Keratinocyte (primary cell): ENCODE results near the gene RMC1. TPM values are rescaled to one million over a fixed set of nuclear protein-coding genes. Genes with fewer than 3 reads are reported as not detected.

Experiments
- DNase-seq: peaks from one replicate; pipeline ENCODE4 v3.0.0-alpha.2; 2011; ENCODE audit warnings: low read depth, missing footprints, low spot score
- FAIRE-seq: peaks from 2 replicates; lab custom pipeline; 2011; peaks lifted over from hg19 to GRCh38; lab: Jason Lieb, UNC
- H2AFZ ChIP-seq: 2 replicates; pipeline ENCODE4 v1.6.0; 2012; ENCODE audit warnings: low read length, control low read depth, inconsistent platforms; ENCODE audit not compliant: control insufficient read depth
- H3K27ac ChIP-seq: 2 replicates; pipeline ENCODE4 v1.5.1; 2011; ENCODE audit warnings: low read length; ENCODE audit not compliant: control insufficient read depth, insufficient read depth
- H3K27me3 ChIP-seq: 3 replicates; pipeline ENCODE4 v1.6.0; 2011; ENCODE audit warnings: low read length; ENCODE audit not compliant: control insufficient read depth, insufficient read depth; ENCODE audit errors: extremely low read depth
- H3K36me3 ChIP-seq, 2 experiments: 2 replicates in 1 of 2; 3 replicates in 1 of 2; pipeline ENCODE4 v1.5.1; 2011; ENCODE audit warnings: low read length in 2 of 2, mild to moderate bottlenecking in 1 of 2; ENCODE audit not compliant: control insufficient read depth in 2 of 2, insufficient read depth in 2 of 2; ENCODE audit errors: extremely low read depth in 1 of 2
- H3K4me1 ChIP-seq: 3 replicates; pipeline ENCODE4 v1.5.1; 2011; ENCODE audit warnings: low read length; ENCODE audit not compliant: control insufficient read depth, insufficient read depth; ENCODE audit errors: extremely low read depth
- H3K4me2 ChIP-seq: 3 replicates; pipeline ENCODE4 v1.6.0; 2011; ENCODE audit warnings: low read depth, low read length; ENCODE audit not compliant: control insufficient read depth, insufficient read depth; ENCODE audit errors: extremely low read depth
- H3K4me3 ChIP-seq, 3 experiments: fragments of 200-600 bp in 1 of 3; sonication (generic) in 1 of 3; 2 replicates in 2 of 3; 3 replicates in 1 of 3; pipeline ENCODE4 v1.5.1; 2011 to 2016; ENCODE audit warnings: low read length in 3 of 3, mild to moderate bottlenecking in 3 of 3, control low read depth in 2 of 3, inconsistent platforms in 1 of 3, low read depth in 1 of 3, mixed read lengths in 1 of 3, mixed run types in 1 of 3, moderate library complexity in 1 of 3; ENCODE audit not compliant: control insufficient read depth in 2 of 3, insufficient read depth in 2 of 3; ENCODE audit errors: extremely low read depth in 1 of 3
- H3K79me2 ChIP-seq: 2 replicates; pipeline ENCODE4 v1.6.0; 2012; ENCODE audit warnings: low read length; ENCODE audit not compliant: control insufficient read depth, insufficient read depth
- H3K9ac ChIP-seq: 3 replicates; pipeline ENCODE4 v1.6.0; 2011; ENCODE audit warnings: low read length; ENCODE audit not compliant: control insufficient read depth, insufficient read depth; ENCODE audit errors: extremely low read depth
- H3K9me1 ChIP-seq: 3 replicates; pipeline ENCODE4 v1.6.0; 2011; ENCODE audit warnings: low read length; ENCODE audit not compliant: control insufficient read depth, insufficient read depth; ENCODE audit errors: extremely low read depth
- H3K9me3 ChIP-seq: 2 replicates; pipeline ENCODE4 v1.5.1; 2012; ENCODE audit warnings: low read depth, low read length; ENCODE audit not compliant: control insufficient read depth
- H4K20me1 ChIP-seq: 3 replicates; pipeline ENCODE4 v1.6.0; 2011; ENCODE audit warnings: low read length; ENCODE audit not compliant: control insufficient read depth, insufficient read depth; ENCODE audit errors: extremely low read depth
- EZH2 ChIP-seq: IDR thresholded peaks from one replicate; pipeline ENCODE4 v1.6.1; 2012; ENCODE audit warnings: inconsistent platforms, mild to moderate bottlenecking, low read length, moderate library complexity
- dilution Hi-C: fragments of 300-500 bp; cut with MboI; formaldehyde crosslinking; loops from one replicate; pipeline ENCODE4 v1.7.0; 2020; ENCODE audit warnings: low sequenced_read_pairs; ENCODE audit not compliant: extremely low pct_ligation_motif_present
- polyA plus RNA-seq, 5 experiments: library from polyadenylated mRNA; depleted of rRNA in 3 of 5; stranded (reverse) in 3 of 5; stranded (forward) in 1 of 5; unstranded in 1 of 5; fragments of >200 nt; gene quantifications; 1 replicate in 1 of 5; 2 replicates in 3 of 5; 3 replicates in 1 of 5; pipeline versions ENCODE4 v1.2.1 to v1.2.3, GENCODE V29; 2011 to 2012; ENCODE audit warnings: missing spikeins in 2 of 5, low read depth in 1 of 5, low replicate concordance in 1 of 5
- TF ChIP-seq, protein P1 (sequence below), 3 experiments: IDR thresholded peaks in 1 of 3; conservative IDR thresholded peaks in 1 of 3; optimal IDR thresholded peaks in 1 of 3; 2 replicates in 2 of 3; 3 replicates in 1 of 3; pipeline versions ENCODE3 to v1.5.1; 2011; ENCODE audit warnings: low read length in 3 of 3, mild to moderate bottlenecking in 3 of 3, moderate library complexity in 2 of 3, control low read depth in 1 of 3, inconsistent platforms in 1 of 3; ENCODE audit not compliant: insufficient read depth in 2 of 3; ENCODE audit errors: extremely low read depth in 1 of 3

RMC1 gene
- polyA plus RNA-seq, 1 donor (not counting 4 experiments of a cell fraction or from before 2014, with no cell fraction given) = 26.4 TPM

DNA sequence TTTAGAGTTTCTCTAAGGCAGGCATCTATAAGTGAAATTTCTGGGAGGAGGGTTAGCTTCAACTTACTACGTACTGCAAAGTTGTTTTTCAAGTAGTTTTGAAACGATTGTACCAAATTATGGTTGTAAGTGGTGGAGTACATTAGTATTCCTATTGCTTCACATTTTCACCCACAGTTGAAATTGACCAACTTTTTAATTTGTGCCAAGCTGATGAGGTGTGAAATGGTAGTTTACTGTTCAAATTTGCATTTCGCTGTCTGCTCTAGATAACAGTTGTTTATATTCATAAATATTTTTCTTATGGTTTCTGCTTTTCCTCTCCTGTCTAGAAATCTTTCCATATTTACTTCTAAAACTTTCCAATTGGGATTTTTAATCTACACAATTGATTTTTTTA lies 64.4 kb downstream of the RMC1 start:
- no peak overlapping the region for H3K9ac ChIP-seq
- TF ChIP-seq EZH2 = no peak
- TF ChIP-seq, protein P1, sequence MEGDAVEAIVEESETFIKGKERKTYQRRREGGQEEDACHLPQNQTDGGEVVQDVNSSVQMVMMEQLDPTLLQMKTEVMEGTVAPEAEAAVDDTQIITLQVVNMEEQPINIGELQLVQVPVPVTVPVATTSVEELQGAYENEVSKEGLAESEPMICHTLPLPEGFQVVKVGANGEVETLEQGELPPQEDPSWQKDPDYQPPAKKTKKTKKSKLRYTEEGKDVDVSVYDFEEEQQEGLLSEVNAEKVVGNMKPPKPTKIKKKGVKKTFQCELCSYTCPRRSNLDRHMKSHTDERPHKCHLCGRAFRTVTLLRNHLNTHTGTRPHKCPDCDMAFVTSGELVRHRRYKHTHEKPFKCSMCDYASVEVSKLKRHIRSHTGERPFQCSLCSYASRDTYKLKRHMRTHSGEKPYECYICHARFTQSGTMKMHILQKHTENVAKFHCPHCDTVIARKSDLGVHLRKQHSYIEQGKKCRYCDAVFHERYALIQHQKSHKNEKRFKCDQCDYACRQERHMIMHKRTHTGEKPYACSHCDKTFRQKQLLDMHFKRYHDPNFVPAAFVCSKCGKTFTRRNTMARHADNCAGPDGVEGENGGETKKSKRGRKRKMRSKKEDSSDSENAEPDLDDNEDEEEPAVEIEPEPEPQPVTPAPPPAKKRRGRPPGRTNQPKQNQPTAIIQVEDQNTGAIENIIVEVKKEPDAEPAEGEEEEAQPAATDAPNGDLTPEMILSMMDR (optimal IDR thresholded peaks at IDR 0.05 in 1 of 3, IDR thresholded peaks at IDR 0.05 in 1 of 3, conservative IDR thresholded peaks at IDR 0.05 in 1 of 3; ENCODE audit: extremely low read depth in 1 of 3, insufficient read depth in 2 of 3, low read length in 3 of 3) = no peak
- H3K79me2 ChIP-seq = peaks cover 9% of the 10 kb centered on the region
- peaks cover 3% of the 10 kb centered on the region for H4K20me1 ChIP-seq
- no peak overlapping the region for H3K4me2 ChIP-seq
- H3K27ac ChIP-seq = no peak overlapping the region
- H3K27me3 ChIP-seq = no peaks in the 10 kb centered on the region
- dilution Hi-C loops = no loop called here
- no peaks in the 10 kb centered on the region for H3K9me3 ChIP-seq
- peaks cover 20 to 65% of the 10 kb centered on the region in 2 experiments for H3K36me3 ChIP-seq
- H2AFZ ChIP-seq = no peak overlapping the region
- H3K4me1 ChIP-seq = peaks cover 4% of the 10 kb centered on the region
- H3K9me1 ChIP-seq = no peaks in the 10 kb centered on the region
- no peak overlapping the region for H3K4me3 ChIP-seq
- no peak for DNase-seq
- FAIRE-seq = no peak

DNA sequence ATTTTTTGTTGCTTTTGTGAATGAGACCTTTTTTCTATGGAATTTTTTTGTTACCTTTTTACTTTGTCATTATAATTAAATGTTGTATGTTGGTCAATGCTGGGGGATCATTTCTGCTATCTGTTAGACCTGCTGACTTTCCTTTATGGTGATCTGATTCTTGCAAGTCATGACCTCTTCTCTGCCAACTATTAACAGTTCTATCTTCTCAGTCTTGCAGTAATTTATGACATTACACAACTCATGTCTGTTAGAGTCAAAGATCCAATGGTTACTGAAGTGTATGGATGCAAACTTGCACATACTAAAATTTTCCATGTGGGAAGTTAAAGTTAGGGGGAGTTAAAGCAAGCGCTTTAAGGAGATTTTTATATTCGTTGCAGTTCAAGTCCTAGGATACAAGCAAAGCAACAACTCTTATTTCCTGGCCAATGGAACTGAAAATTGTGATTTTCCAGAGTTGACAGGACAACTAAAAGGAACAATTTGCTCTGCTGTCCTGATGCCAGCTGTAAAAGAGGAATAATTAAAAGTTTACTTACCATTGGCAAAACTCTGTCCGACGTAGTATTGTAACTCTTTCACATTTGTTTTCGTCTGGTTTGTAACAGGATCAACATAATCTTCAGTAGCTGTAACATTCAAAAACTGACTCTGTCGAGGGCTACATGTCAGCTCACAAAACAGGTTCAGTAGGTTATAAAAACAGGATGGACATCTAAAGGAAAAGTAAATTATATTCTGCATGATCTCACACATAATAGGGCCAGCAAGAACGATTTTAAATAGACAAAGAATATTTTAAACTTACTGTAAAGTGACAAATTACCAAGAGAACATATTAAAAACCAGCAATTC lies 65.2 kb downstream of the RMC1 start:
- Histone ChIP-seq H3K9me3 (no peaks in the 10 kb centered on the region), H3K4me1 (peaks cover 4% of the 10 kb centered on the region), H3K79me2 (peaks cover 16% of the 10 kb centered on the region), H3K27me3 (no peaks in the 10 kb centered on the region), H3K9me1 (no peaks in the 10 kb centered on the region), H3K36me3 (peaks cover 25 to 70% of the 10 kb centered on the region in 2 experiments), H3K9ac (no peak overlapping the region), H3K27ac (no peak overlapping the region), H4K20me1 (peaks cover 6% of the 10 kb centered on the region), H2AFZ (no peak overlapping the region), H3K4me2 (no peak overlapping the region), H3K4me3 (no peak overlapping the region)
- dilution Hi-C loops = no loop called here
- FAIRE-seq = no peak
- TF ChIP-seq EZH2 = no peak
- TF ChIP-seq, protein P1 (optimal IDR thresholded peaks at IDR 0.05 in 1 of 3, IDR thresholded peaks at IDR 0.05 in 1 of 3, conservative IDR thresholded peaks at IDR 0.05 in 1 of 3; ENCODE audit: extremely low read depth in 1 of 3, insufficient read depth in 2 of 3, low read length in 3 of 3) = no peak
- no peak for DNase-seq
